H1 (cell line): ENCODE results near the gene ZCCHC17. TPM values are rescaled to one million over a fixed set of nuclear protein-coding genes. Genes with fewer than 3 reads are reported as not detected.

Experiments used
- CHD2 ChIP-seq: IDR thresholded peaks from 2 replicates; pipeline ENCODE4 v1.6.1; 2012; ENCODE audit warnings: low read length, improper control_type of control experiment
- HDAC2 ChIP-seq, 2 experiments: fragments of 300-600 bp in 1 of 2; sonication (generic) in 1 of 2; IDR thresholded peaks; 2 replicates each; pipeline ENCODE4 v1.6.1; 2011 to 2012; ENCODE audit warnings: low read depth in 2 of 2, low read length in 2 of 2, mild to moderate bottlenecking in 2 of 2, moderate library complexity in 2 of 2, borderline replicate concordance in 1 of 2, inconsistent platforms in 1 of 2
- NANOG ChIP-seq: IDR thresholded peaks from 2 replicates; pipeline ENCODE4 v1.6.1; 2011; ENCODE audit warnings: low read length, low read depth, mild to moderate bottlenecking, inconsistent platforms; ENCODE audit not compliant: insufficient read depth, poor library complexity, severe bottlenecking
- POLR2A ChIP-seq, 2 experiments: IDR thresholded peaks; 1 replicate in 1 of 2; 2 replicates in 1 of 2; pipeline ENCODE4 v1.6.1; 2011; ENCODE audit warnings: low read depth in 2 of 2, low read length in 2 of 2, mild to moderate bottlenecking in 2 of 2; ENCODE audit errors: control extremely low read depth in 1 of 2
- POLR2AphosphoS5 ChIP-seq: IDR thresholded peaks from 2 replicates; pipeline ENCODE4 v1.6.1; 2011; ENCODE audit warnings: low read depth, low read length
- RAD21 ChIP-seq, 2 experiments: IDR thresholded peaks in 1 of 2; conservative IDR thresholded peaks in 1 of 2; 2 replicates each; pipeline ENCODE4 v1.6.1; 2011; ENCODE audit warnings: low read depth in 2 of 2, low read length in 2 of 2, improper control_type of control experiment in 1 of 2, inconsistent platforms in 1 of 2, mild to moderate bottlenecking in 1 of 2, moderate library complexity in 1 of 2
- RBBP5 ChIP-seq: IDR thresholded peaks from 2 replicates; pipeline ENCODE4 v1.7.1; 2012; ENCODE audit warnings: low read depth, mild to moderate bottlenecking, inconsistent platforms, low read length, moderate library complexity, borderline replicate concordance
- SP2 ChIP-seq: IDR thresholded peaks from 2 replicates; pipeline ENCODE4 v1.6.1; 2012; ENCODE audit warnings: mild to moderate bottlenecking, low read length, inconsistent platforms
- polyA plus RNA-seq, 7 experiments: library from polyadenylated mRNA; depleted of rRNA in 3 of 7; stranded (reverse) in 5 of 7; unstranded in 2 of 7; fragments of >200 nt in 5 of 7; fragments of 200-250 nt in 2 of 7; gene quantifications; 1 replicate in 5 of 7; 2 replicates in 1 of 7; 4 replicates in 1 of 7; pipeline versions ENCODE4 v1.2.1 to v1.2.3, GENCODE V29; 2011 to 2013; ENCODE audit warnings: missing spikeins in 2 of 7, mixed read lengths in 2 of 7
- total RNA-seq: library from RNA; stranded (reverse); fragmentation: NEBNext Ultra II Directional; extraction: Animal tissue kit (Norgen Biotek cat#: 25700); gene quantifications from 2 replicates; pipeline ENCODE4 v1.2.1, GENCODE V29; 2021
- TF ChIP-seq, protein P1 (sequence below): fragments of 300-600 bp; sonication (generic); IDR thresholded peaks from 2 replicates; pipeline ENCODE4 v1.7.1; 2012; ENCODE audit warnings: low read length, moderate library complexity, mild to moderate bottlenecking, inconsistent platforms; ENCODE audit not compliant: insufficient replicate concordance

Gene ZCCHC17
- total and polyA plus RNA-seq, 2 of the 8 experiments (the other 6 are each of a cell fraction or from before 2014, with no cell fraction given): 51.6 to 59.3 TPM

DNA sequence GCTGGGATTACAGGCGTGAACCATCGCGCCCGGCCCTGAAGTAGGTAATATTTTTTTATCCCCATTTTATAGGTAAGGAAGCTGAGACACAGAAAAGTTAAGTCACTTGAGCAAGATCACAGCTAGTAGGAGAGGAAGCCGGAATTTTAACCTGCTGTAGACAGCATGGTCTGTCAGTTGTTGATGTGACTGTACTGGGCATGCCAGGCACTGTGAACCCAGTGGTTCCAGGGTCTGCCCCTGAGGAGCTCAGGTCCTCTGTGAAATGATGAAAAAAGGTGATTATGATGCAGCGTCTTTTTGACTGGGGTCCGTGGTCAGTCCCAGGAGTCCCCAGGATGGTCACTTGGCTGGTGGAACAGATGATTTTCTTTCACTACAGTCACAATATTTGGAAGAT, 92.8 kb downstream of the ZCCHC17 start (continued):
- TF ChIP-seq, protein P1, sequence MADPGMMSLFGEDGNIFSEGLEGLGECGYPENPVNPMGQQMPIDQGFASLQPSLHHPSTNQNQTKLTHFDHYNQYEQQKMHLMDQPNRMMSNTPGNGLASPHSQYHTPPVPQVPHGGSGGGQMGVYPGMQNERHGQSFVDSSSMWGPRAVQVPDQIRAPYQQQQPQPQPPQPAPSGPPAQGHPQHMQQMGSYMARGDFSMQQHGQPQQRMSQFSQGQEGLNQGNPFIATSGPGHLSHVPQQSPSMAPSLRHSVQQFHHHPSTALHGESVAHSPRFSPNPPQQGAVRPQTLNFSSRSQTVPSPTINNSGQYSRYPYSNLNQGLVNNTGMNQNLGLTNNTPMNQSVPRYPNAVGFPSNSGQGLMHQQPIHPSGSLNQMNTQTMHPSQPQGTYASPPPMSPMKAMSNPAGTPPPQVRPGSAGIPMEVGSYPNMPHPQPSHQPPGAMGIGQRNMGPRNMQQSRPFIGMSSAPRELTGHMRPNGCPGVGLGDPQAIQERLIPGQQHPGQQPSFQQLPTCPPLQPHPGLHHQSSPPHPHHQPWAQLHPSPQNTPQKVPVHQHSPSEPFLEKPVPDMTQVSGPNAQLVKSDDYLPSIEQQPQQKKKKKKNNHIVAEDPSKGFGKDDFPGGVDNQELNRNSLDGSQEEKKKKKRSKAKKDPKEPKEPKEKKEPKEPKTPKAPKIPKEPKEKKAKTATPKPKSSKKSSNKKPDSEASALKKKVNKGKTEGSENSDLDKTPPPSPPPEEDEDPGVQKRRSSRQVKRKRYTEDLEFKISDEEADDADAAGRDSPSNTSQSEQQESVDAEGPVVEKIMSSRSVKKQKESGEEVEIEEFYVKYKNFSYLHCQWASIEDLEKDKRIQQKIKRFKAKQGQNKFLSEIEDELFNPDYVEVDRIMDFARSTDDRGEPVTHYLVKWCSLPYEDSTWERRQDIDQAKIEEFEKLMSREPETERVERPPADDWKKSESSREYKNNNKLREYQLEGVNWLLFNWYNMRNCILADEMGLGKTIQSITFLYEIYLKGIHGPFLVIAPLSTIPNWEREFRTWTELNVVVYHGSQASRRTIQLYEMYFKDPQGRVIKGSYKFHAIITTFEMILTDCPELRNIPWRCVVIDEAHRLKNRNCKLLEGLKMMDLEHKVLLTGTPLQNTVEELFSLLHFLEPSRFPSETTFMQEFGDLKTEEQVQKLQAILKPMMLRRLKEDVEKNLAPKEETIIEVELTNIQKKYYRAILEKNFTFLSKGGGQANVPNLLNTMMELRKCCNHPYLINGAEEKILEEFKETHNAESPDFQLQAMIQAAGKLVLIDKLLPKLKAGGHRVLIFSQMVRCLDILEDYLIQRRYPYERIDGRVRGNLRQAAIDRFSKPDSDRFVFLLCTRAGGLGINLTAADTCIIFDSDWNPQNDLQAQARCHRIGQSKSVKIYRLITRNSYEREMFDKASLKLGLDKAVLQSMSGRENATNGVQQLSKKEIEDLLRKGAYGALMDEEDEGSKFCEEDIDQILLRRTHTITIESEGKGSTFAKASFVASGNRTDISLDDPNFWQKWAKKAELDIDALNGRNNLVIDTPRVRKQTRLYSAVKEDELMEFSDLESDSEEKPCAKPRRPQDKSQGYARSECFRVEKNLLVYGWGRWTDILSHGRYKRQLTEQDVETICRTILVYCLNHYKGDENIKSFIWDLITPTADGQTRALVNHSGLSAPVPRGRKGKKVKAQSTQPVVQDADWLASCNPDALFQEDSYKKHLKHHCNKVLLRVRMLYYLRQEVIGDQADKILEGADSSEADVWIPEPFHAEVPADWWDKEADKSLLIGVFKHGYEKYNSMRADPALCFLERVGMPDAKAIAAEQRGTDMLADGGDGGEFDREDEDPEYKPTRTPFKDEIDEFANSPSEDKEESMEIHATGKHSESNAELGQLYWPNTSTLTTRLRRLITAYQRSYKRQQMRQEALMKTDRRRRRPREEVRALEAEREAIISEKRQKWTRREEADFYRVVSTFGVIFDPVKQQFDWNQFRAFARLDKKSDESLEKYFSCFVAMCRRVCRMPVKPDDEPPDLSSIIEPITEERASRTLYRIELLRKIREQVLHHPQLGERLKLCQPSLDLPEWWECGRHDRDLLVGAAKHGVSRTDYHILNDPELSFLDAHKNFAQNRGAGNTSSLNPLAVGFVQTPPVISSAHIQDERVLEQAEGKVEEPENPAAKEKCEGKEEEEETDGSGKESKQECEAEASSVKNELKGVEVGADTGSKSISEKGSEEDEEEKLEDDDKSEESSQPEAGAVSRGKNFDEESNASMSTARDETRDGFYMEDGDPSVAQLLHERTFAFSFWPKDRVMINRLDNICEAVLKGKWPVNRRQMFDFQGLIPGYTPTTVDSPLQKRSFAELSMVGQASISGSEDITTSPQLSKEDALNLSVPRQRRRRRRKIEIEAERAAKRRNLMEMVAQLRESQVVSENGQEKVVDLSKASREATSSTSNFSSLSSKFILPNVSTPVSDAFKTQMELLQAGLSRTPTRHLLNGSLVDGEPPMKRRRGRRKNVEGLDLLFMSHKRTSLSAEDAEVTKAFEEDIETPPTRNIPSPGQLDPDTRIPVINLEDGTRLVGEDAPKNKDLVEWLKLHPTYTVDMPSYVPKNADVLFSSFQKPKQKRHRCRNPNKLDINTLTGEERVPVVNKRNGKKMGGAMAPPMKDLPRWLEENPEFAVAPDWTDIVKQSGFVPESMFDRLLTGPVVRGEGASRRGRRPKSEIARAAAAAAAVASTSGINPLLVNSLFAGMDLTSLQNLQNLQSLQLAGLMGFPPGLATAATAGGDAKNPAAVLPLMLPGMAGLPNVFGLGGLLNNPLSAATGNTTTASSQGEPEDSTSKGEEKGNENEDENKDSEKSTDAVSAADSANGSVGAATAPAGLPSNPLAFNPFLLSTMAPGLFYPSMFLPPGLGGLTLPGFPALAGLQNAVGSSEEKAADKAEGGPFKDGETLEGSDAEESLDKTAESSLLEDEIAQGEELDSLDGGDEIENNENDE: no peak
- TF ChIP-seq POLR2A (IDR thresholded peaks at IDR 0.05; ENCODE audit: control extremely low read depth in 1 of 2, low read depth in 2 of 2, low read length in 2 of 2) (no peak), SP2 (no peak), NANOG (no peak), RBBP5 (no peak), CHD2 (no peak), POLR2AphosphoS5 (no peak), RAD21 (IDR thresholded peaks at IDR 0.05 in 1 of 2, conservative IDR thresholded peaks at IDR 0.05 in 1 of 2; ENCODE audit: low read depth in 2 of 2, low read length in 2 of 2) (no peak), HDAC2 (IDR thresholded peaks at IDR 0.05; ENCODE audit: borderline replicate concordance in 1 of 2, low read depth in 2 of 2, low read length in 2 of 2) (no peak)
- TF ChIP-seq, all 59 proteins: peak for 0
